Activated T-cell treated with anti-CD3 and anti-CD28 coated beads for 48 hours (primary cell): ENCODE results near the gene C2.
"Not testable (repeated sequence)": the region's sequence is repeated elsewhere in the genome, so short reads cannot be mapped to it uniquely, and the experiment has no call there.

ENCODE experiments used
- DNase-seq: peaks from one replicate; pipeline ENCODE4 v3.0.0-alpha.2; 2020; ENCODE audit warnings: low read depth

The C2 gene

GRCh38 chr6:31958741-31959739, 31.5 kb downstream of the C2 start, which contains the start of the genes NELFE and SKIC2:
NELFE (minus strand) TSS chr6:31958971; CDS start chr6:31958446, 525 bp downstream.
SKIC2 (plus strand) TSS chr6:31959175; CDS start chr6:31959193, 18 bp downstream.
- peak; percentile 99 for DNase-seq

GRCh38 chr6:31961616-31962015, 34.1 kb downstream of the C2 start:
- DNase-seq: no peak

GRCh38 chr6:31963921-31964320, 36.4 kb downstream of the C2 start:
- no peak for DNase-seq

- DNase-seq: no peak
Measured at GRCh38 chr6:31965700-31966099, 38.2 kb downstream of the C2 start.

- DNase-seq: no peak
Measured at GRCh38 chr6:31966506-31966905, 39.0 kb downstream of the C2 start.

GRCh38 chr6:31966997-31967925, 39.7 kb downstream of the C2 start:
- DNase-seq: no peak

GRCh38 chr6:31967926-31968320, 40.4 kb downstream of the C2 start:
- DNase-seq: no peak

- DNase-seq: no peak
Measured at GRCh38 chr6:31968326-31968725, 40.8 kb downstream of the C2 start.

GRCh38 chr6:31968791-31969711, 41.5 kb downstream of the C2 start:
- DNase-seq: no peak

GRCh38 chr6:31969712-31970603, 42.4 kb downstream of the C2 start:
- no peak for DNase-seq

GRCh38 chr6:31970604-31971271, 43.2 kb downstream of the C2 start:
- no peak for DNase-seq

- DNase-seq: no peak
Measured at GRCh38 chr6:31971279-31971992, 43.9 kb downstream of the C2 start.

- peak; percentile 98 for DNase-seq
Measured at GRCh38 chr6:31971993-31972708, 44.6 kb downstream of the C2 start, which contains the start of gene DXO. DXO (minus strand) TSS chr6:31972138; CDS start chr6:31971675, 463 bp downstream.

GRCh38 chr6:31972709-31973350, 45.3 kb downstream of the C2 start:
- DNase-seq: no peak

- DNase-seq: not testable (repeated sequence)
Measured at GRCh38 chr6:31976065-31976464, 48.5 kb downstream of the C2 start.

- no peak for DNase-seq
Measured at GRCh38 chr6:31977816-31978431, 50.4 kb downstream of the C2 start.

GRCh38 chr6:31978831-31979230, 51.3 kb downstream of the C2 start:
- DNase-seq: no peak
